Measurements from ENCODE around the gene S100PBP. TPM values are rescaled to one million over a fixed set of nuclear protein-coding genes. Genes with fewer than 3 reads are reported as not detected.

The S100PBP gene
- total and polyA plus RNA-seq, 10 of the 15 experiments (the other 5 are each of a cell fraction or from before 2014, with no cell fraction given): 17.0 to 98.3 (median 40.6) TPM

DNA sequence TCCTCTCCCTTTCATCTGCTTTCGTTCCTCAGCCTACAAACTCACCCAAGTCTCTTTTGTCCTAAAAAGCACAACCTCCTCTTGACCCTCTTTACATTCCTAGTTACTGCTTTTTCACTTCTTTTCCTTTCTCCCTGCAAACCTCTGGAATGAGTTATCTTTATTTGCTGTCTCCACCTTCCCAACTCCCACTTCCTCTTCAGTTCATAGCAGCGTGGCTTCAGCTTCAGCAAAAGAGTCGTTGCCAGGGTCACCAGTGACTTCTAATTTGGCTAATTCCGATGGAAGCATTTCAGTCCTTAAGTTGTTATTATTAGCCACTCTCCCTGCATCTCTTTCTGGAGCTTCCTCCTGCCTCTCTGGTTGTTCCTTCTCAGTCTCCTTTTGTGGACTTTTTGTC, 90.0 kb downstream of the S100PBP start:
- no peaks in the 10 kb centered on the region for H4K20me1 ChIP-seq (ENCODE audit: control insufficient read depth, insufficient read depth)
- H3K9me3 ChIP-seq (replicated peaks; ENCODE audit: control insufficient read depth, insufficient read depth, low read length): no peaks in the 10 kb centered on the region
- H3K27me3 ChIP-seq (replicated peaks in 1 of 2; ENCODE audit: control insufficient read depth in 2 of 2, insufficient read depth in 2 of 2, low read length in 1 of 2): peaks cover under 1 to 1% of the 10 kb centered on the region in 2 experiments; a peak in 1 of 4 replicates
- WGBS (ENCODE audit: insufficient coverage, insufficient replicate concordance, low lambda C conversion rate, missing lambda C conversion rate): 9% methylated on average over 4 of the region's 4 CpGs
- BruUV-seq (replicated peaks): no TSS peak
- no peak overlapping the region for H2AFZ ChIP-seq (ENCODE audit: control insufficient read depth, low read depth, low read length)
- H3K9ac ChIP-seq (ENCODE audit: control insufficient read depth, insufficient read depth, low read length): no peak overlapping the region
- H3K4me2 ChIP-seq (ENCODE audit: control insufficient read depth, insufficient read depth): no peak overlapping the region
- ATAC-seq: no peak
- TF ChIP-seq, protein P1, sequence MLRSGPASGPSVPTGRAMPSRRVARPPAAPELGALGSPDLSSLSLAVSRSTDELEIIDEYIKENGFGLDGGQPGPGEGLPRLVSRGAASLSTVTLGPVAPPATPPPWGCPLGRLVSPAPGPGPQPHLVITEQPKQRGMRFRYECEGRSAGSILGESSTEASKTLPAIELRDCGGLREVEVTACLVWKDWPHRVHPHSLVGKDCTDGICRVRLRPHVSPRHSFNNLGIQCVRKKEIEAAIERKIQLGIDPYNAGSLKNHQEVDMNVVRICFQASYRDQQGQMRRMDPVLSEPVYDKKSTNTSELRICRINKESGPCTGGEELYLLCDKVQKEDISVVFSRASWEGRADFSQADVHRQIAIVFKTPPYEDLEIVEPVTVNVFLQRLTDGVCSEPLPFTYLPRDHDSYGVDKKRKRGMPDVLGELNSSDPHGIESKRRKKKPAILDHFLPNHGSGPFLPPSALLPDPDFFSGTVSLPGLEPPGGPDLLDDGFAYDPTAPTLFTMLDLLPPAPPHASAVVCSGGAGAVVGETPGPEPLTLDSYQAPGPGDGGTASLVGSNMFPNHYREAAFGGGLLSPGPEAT (IDR thresholded peaks at IDR 0.05; ENCODE audit: low read depth): no peak
- TF ChIP-seq ZNF274 (IDR thresholded peaks at IDR 0.05; ENCODE audit: insufficient read depth, insufficient read length) (no peak), SUPT20H (IDR thresholded peaks at IDR 0.05; ENCODE audit: borderline replicate concordance, control insufficient read depth, low read depth, low read length) (no peak), SPI1 (IDR thresholded peaks at IDR 0.05; ENCODE audit: borderline replicate concordance, insufficient read depth, low read depth, low read length) (no peak), RAD21 (IDR thresholded peaks at IDR 0.05; ENCODE audit: insufficient read depth, low read depth, low read length) (no peak), RCOR1 (conservative IDR thresholded peaks at IDR 0.05; ENCODE audit: low read depth, low read length) (no peak), SMAD1 (IDR thresholded peaks at IDR 0.05; ENCODE audit: low read depth, partially characterized antibody) (no peak), ZBTB4 (CRISPR knock-in tag; IDR thresholded peaks at IDR 0.05) (no peak), NFYB (IDR thresholded peaks at IDR 0.05; ENCODE audit: insufficient read depth, low read depth, low read length) (no peak)
- TF ChIP-seq, protein P2, sequence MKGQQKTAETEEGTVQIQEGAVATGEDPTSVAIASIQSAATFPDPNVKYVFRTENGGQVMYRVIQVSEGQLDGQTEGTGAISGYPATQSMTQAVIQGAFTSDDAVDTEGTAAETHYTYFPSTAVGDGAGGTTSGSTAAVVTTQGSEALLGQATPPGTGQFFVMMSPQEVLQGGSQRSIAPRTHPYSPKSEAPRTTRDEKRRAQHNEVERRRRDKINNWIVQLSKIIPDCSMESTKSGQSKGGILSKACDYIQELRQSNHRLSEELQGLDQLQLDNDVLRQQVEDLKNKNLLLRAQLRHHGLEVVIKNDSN (IDR thresholded peaks at IDR 0.05; ENCODE audit: borderline replicate concordance, extremely low read length, insufficient read depth, low read depth, low read length): no peak
- H3K36me3 ChIP-seq (ENCODE audit: control insufficient read depth in 2 of 2, insufficient read depth in 2 of 2, low read length in 1 of 2): no peaks in the 10 kb centered on the region
- FAIRE-seq: no peak
- CTCF ChIA-PET: interaction anchor here (1.1 to 1.5 kb wide), 2 partner anchors 9 to 179 kb away, joined by 3 to 7 read pairs; no protein-coding TSS in a partner anchor
- no peak overlapping the region for H3K4me3 ChIP-seq
- H3K27ac ChIP-seq (ENCODE audit: control insufficient read depth, insufficient read depth): no peak overlapping the region
- POLR2A ChIA-PET: interaction anchor here (1.1 kb wide), 1 partner anchor 122 kb away, joined by 3 read pairs; no protein-coding TSS in a partner anchor
- intact Hi-C loops (cut with micrococcal nuclease; ENCODE audit: unreplicated experiment) (no loop called here), in situ Hi-C loops (cut with MboI) (no loop called here)
- H3K4me1 ChIP-seq (ENCODE audit: control insufficient read depth, insufficient read depth, low read length): no peaks in the 10 kb centered on the region
- RAD21 ChIA-PET (ENCODE audit: unreplicated experiment): no interaction called here
- DNase-seq (ENCODE audit: low read depth, low spot score): no peak
- SMC1A ChIA-PET (ENCODE audit: uncharacterized antibody, unreplicated experiment): interaction anchor here (0.7 kb wide), 1 partner anchor 33 kb away, joined by 3 read pairs; no protein-coding TSS in a partner anchor
- no peaks in the 10 kb centered on the region for H3K79me2 ChIP-seq (ENCODE audit: control insufficient read depth, insufficient read depth, low read length)

All from GM12878 (cell line).